CD4-positive, alpha-beta memory T cell (primary cell): ENCODE measurements around the gene ZMIZ1. TPM values are rescaled to one million over a fixed set of nuclear protein-coding genes. Genes with fewer than 3 reads are reported as not detected.

Experiments
- CTCF ChIA-PET: fragments of 350-600 bp; sonication (Branson Sonifier 250); formaldehyde crosslinking; loops from one replicate; lab custom pipeline; 2021; ENCODE audit warnings: inconsistent platforms; ENCODE audit not compliant: partially characterized antibody; lab: Charles Lee
- POLR2A ChIA-PET: fragments of 350-600 bp; sonication (Branson Sonifier 250); formaldehyde crosslinking; loops from one replicate; lab custom pipeline; 2021; ENCODE audit not compliant: partially characterized antibody; lab: Charles Lee
- DNase-seq, 5 donors: peaks; one replicate each; pipeline versions ENCODE4 v3.0.0 to v3.0.0-alpha.2; 2020 to 2022; ENCODE audit warnings: mixed read lengths in 1 of 5
- H3K27ac ChIP-seq: one replicate; pipeline ENCODE4 v1.7.0; 2013; ENCODE audit warnings: low read depth, low read length
- H3K27me3 ChIP-seq: 2 replicates; pipeline ENCODE4 v1.7.0; 2013; ENCODE audit warnings: mild to moderate bottlenecking, low read length, moderate library complexity; ENCODE audit not compliant: insufficient read depth
- H3K36me3 ChIP-seq: 2 replicates; pipeline ENCODE4 v1.7.0; 2013; ENCODE audit warnings: mild to moderate bottlenecking, low read length, moderate library complexity; ENCODE audit not compliant: insufficient read depth
- H3K4me1 ChIP-seq: 2 replicates; pipeline ENCODE4 v1.7.0; 2013; ENCODE audit warnings: mild to moderate bottlenecking, low read length, moderate library complexity; ENCODE audit not compliant: insufficient read depth
- H3K4me3 ChIP-seq, 2 donors: one replicate each; pipeline ENCODE4 v1.7.0; 2013; ENCODE audit warnings: low read length in 2 of 2, mild to moderate bottlenecking in 1 of 2
- H3K9me3 ChIP-seq, 2 donors: one replicate each; pipeline ENCODE4 v1.7.0; 2013; ENCODE audit warnings: low read length in 2 of 2, control low read depth in 1 of 2; ENCODE audit not compliant: control insufficient read depth in 1 of 2
- H3K27ac Mint-ChIP-seq, 7 donors: one replicate each; pipeline ENCODE4 v1.8.0; 2020 to 2021; ENCODE audit warnings: mixed read lengths in 7 of 7, mild to moderate bottlenecking in 6 of 7, inconsistent platforms in 3 of 7, moderate library complexity in 3 of 7
- H3K27me3 Mint-ChIP-seq, 2 donors: one replicate each; pipeline ENCODE4 v1.8.0; 2020 to 2021; ENCODE audit warnings: mixed read lengths in 2 of 2
- H3K36me3 Mint-ChIP-seq, 2 donors: one replicate each; pipeline ENCODE4 v1.8.0; 2020 to 2021; ENCODE audit warnings: mixed read lengths in 2 of 2, inconsistent platforms in 1 of 2, mild to moderate bottlenecking in 1 of 2
- H3K4me1 Mint-ChIP-seq, 4 donors: one replicate each; pipeline ENCODE4 v1.8.0; 2020 to 2021; ENCODE audit warnings: mixed read lengths in 4 of 4, mild to moderate bottlenecking in 1 of 4
- H3K4me3 Mint-ChIP-seq, 8 donors: one replicate each; pipeline ENCODE4 v1.8.0; 2020 to 2021; ENCODE audit warnings: mixed read lengths in 8 of 8, mild to moderate bottlenecking in 7 of 8, moderate library complexity in 6 of 8, inconsistent platforms in 3 of 8
- H3K9me3 Mint-ChIP-seq, 8 donors: one replicate each; pipeline ENCODE4 v1.8.0; 2020 to 2021; ENCODE audit warnings: mixed read lengths in 8 of 8, mild to moderate bottlenecking in 5 of 8, inconsistent platforms in 3 of 8, moderate library complexity in 1 of 8
- intact Hi-C: fragments of 100-400 bp; cut with micrococcal nuclease; formaldehyde crosslinking; loops from one replicate; pipeline ENCODE4 v1.15.1; 2023
- polyA plus RNA-seq, 2 donors: library from polyadenylated mRNA; unstranded; fragments of 300-500 nt; fragmentation: Illumina TruSeq; gene quantifications; one replicate each; pipeline ENCODE4 v1.2.3, GENCODE V29; 2021
- total RNA-seq, 2 experiments: library from RNA; stranded (reverse); gene quantifications; one replicate each; pipeline ENCODE4 v1.2.3, GENCODE V29; 2021

ZMIZ1 gene
- total and polyA plus RNA-seq, 4 experiments from 2014 or later: 0.58 to 25.4 (median 14.0) TPM

GRCh38 chr10:79052291-79053080 lies 16.3 kb upstream of the ZMIZ1 start:
- DNase-seq: peak in 3 of 5 donors; percentile 28 to 35 (median 34)
- intact Hi-C loops: no loop called here
- no peaks in the 10 kb centered on the region for H3K27me3 Mint-ChIP-seq
- no peaks in the 10 kb centered on the region for H3K36me3 Mint-ChIP-seq
- Histone ChIP-seq H3K36me3 (no peaks in the 10 kb centered on the region), H3K27ac (no peak overlapping the region), H3K9me3 (no peaks in the 10 kb centered on the region), H3K4me3 (no peak overlapping the region), H3K4me1 (peaks cover 46% of the 10 kb centered on the region), H3K27me3 (no peaks in the 10 kb centered on the region)
- H3K4me3 Mint-ChIP-seq: no peak overlapping the region
- no peaks in the 10 kb centered on the region for H3K9me3 Mint-ChIP-seq
- H3K27ac Mint-ChIP-seq: peak overlapping the region in 1 of 7 donors; percentile 59
- POLR2A ChIA-PET: interaction anchor here (1.2 to 11.5 kb wide), 2 partner anchors 14 to 78 kb away, joined by 4 to 140 read pairs; partner anchors contain the start of gene ZMIZ1
- CTCF ChIA-PET: interaction anchor here (1.2 to 1.5 kb wide), 3 partner anchors 14 to 78 kb away, joined by 3 to 4 read pairs (median 4); partner anchors contain the start of gene ZMIZ1
- peaks cover 27 to 58% (median 37%) of the 10 kb centered on the region in 4 donors for H3K4me1 Mint-ChIP-seq

DNA sequence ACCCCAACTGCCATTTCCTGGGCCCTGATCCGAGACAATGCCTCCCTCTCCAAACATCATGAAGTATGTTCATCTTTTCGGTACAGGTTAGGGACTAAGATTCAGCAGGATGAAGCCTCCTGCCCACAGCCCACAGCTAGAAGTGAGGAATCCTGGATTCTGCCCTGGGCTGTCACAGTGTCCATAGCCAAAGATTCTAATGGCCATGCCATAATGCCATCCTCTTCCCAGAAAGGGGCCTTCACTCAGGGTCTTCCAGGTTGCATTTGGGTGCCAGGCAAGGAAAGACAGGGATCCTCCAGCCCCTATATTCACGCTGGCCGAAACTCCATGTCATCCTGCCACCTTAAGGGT lies 15.7 kb upstream of the ZMIZ1 start:
- DNase-seq: no peak
- Mint-ChIP-seq H3K27ac (no peak overlapping the region), H3K9me3 (no peaks in the 10 kb centered on the region), H3K36me3 (no peaks in the 10 kb centered on the region), H3K27me3 (no peaks in the 10 kb centered on the region), H3K4me3 (no peak overlapping the region), H3K4me1 (peaks cover 23 to 53% (median 32%) of the 10 kb centered on the region in 4 donors)
- H3K36me3 ChIP-seq: no peaks in the 10 kb centered on the region
- H3K4me3 ChIP-seq: no peak overlapping the region
- CTCF ChIA-PET: interaction anchor here (1.2 to 1.5 kb wide), 3 partner anchors 14 to 78 kb away, joined by 3 to 4 read pairs (median 4); partner anchors contain the start of gene ZMIZ1
- POLR2A ChIA-PET: interaction anchor here (1.2 to 11.5 kb wide), 2 partner anchors 13 to 78 kb away, joined by 4 to 140 read pairs; partner anchors contain the start of gene ZMIZ1
- H3K27me3 ChIP-seq: no peaks in the 10 kb centered on the region
- intact Hi-C loops: no loop called here
- H3K27ac ChIP-seq: no peak overlapping the region
- no peaks in the 10 kb centered on the region for H3K9me3 ChIP-seq
- H3K4me1 ChIP-seq: peaks cover 40% of the 10 kb centered on the region

DNA sequence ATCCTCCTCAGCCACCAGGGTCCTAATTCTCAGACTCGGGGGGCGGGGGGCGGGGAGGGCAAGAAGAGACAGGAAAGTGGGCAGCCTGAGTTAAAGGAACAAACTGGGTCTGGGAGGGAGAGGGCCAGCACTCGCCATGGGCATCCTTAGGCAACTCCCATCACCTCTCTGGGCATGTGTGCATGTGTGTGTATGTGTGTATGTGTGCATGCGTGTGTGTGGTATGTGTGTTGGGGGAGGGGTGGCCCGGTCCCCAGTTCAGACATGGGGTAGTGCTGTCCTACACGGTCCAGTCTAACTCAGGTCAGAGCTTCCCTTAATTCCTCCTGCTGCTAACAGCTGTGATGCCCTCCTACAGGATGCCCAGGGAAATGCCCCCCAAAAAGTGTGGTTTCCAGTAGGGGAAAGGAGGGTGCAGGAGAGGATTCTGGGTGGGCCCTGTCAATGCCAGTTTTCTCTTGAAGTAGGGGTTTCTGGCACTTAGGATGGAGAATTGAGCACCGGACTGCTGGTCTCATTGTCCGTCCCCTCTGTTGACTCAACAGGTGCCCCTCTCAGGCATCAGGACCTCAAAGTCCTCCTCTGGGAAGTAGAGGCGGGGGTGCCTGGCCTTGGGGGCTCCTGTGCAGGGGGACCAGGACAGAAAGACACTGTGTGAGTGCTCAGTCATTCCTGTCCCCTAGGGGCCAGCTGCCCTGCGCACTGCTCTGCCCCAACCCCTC lies 15.1 kb upstream of the ZMIZ1 start:
- H3K36me3 ChIP-seq: no peaks in the 10 kb centered on the region
- Mint-ChIP-seq H3K36me3 (no peaks in the 10 kb centered on the region), H3K27ac (peak overlapping the region in 1 of 7 donors; percentile 66), H3K9me3 (no peaks in the 10 kb centered on the region), H3K4me1 (peaks cover 20 to 47% (median 28%) of the 10 kb centered on the region in 4 donors), H3K4me3 (no peak overlapping the region), H3K27me3 (no peaks in the 10 kb centered on the region)
- no peak overlapping the region for H3K27ac ChIP-seq
- intact Hi-C loops: no loop called here
- no peak overlapping the region for H3K4me3 ChIP-seq
- ChIA-PET POLR2A (interaction anchor here (11.5 kb wide), 1 partner anchor 13 kb away, joined by 140 read pairs; the partner anchor contains the start of gene ZMIZ1), CTCF (interaction anchor here (1.2 to 1.5 kb wide), 2 partner anchors 13 to 79 kb away, joined by 3 to 4 read pairs; no protein-coding TSS in a partner anchor)
- no peaks in the 10 kb centered on the region for H3K27me3 ChIP-seq
- no peak for DNase-seq
- no peaks in the 10 kb centered on the region for H3K9me3 ChIP-seq
- peaks cover 34% of the 10 kb centered on the region for H3K4me1 ChIP-seq

GRCh38 chr10:79054203-79055099 lies 14.3 kb upstream of the ZMIZ1 start:
- no peaks in the 10 kb centered on the region for H3K36me3 Mint-ChIP-seq
- H3K27me3 Mint-ChIP-seq: no peaks in the 10 kb centered on the region
- peak overlapping the region in 1 of 7 donors; percentile 57 for H3K27ac Mint-ChIP-seq
- POLR2A ChIA-PET: interaction anchor here (0.6 to 11.5 kb wide), 2 partner anchors 8 to 12 kb away, joined by 3 to 140 read pairs; partner anchors contain the start of gene ZMIZ1
- no peaks in the 10 kb centered on the region for H3K9me3 Mint-ChIP-seq
- no peak overlapping the region for H3K4me3 ChIP-seq
- H3K27ac ChIP-seq: no peak overlapping the region
- intact Hi-C loops: no loop called here
- no peaks in the 10 kb centered on the region for H3K9me3 ChIP-seq
- no peak overlapping the region for H3K4me3 Mint-ChIP-seq
- DNase-seq: no peak
- peaks cover 14 to 39% (median 21%) of the 10 kb centered on the region in 4 donors for H3K4me1 Mint-ChIP-seq
- CTCF ChIA-PET: interaction anchor here (1.5 kb wide), 1 partner anchor 12 kb away, joined by 4 read pairs; no protein-coding TSS in a partner anchor
- H3K27me3 ChIP-seq: no peaks in the 10 kb centered on the region
- H3K36me3 ChIP-seq: no peaks in the 10 kb centered on the region
- H3K4me1 ChIP-seq: peaks cover 26% of the 10 kb centered on the region

DNA sequence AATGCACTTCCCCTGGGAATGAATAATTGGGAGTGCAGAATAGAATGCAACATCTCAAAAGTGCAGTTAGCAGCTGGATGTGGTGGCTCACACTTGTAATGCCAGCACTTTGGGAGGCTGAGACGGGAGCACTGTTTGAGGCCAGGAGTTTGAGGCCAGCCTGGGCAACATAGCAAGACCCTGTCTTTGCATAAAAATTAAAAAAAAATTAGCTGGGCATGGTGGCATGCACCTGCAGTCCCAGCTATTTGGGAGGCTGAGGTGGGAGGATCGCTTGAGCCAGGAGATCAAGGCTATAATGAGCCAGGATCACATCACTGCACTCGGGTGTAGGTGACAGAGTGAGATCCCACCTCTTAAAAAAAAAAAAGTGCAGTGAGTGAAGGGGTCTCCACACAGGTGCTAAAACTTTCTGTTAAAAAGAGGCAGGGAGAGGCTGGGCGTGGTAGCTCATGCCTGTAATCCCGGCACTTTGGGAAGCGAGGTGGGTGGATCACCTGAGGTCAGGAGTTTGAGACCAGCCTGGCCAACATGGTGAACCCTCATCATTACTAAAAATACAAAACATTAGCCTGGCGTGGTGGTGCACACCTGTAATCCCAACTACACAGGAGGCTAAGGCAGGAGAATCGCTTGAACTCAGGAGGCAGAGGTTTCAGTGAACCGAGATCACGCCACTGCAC lies 13.5 kb upstream of the ZMIZ1 start:
- Mint-ChIP-seq H3K36me3 (no peaks in the 10 kb centered on the region), H3K4me3 (peak overlapping the region in 1 of 8 donors; percentile 35), H3K9me3 (no peaks in the 10 kb centered on the region), H3K27ac (peak overlapping the region in 1 of 7 donors; percentile 23), H3K4me1 (peaks cover 10 to 31% (median 15%) of the 10 kb centered on the region in 4 donors), H3K27me3 (no peaks in the 10 kb centered on the region)
- POLR2A ChIA-PET: interaction anchor here (0.6 to 11.5 kb wide), 2 partner anchors 9 to 11 kb away, joined by 3 to 140 read pairs; partner anchors contain the start of gene ZMIZ1
- no peaks in the 10 kb centered on the region for H3K36me3 ChIP-seq
- no peak overlapping the region for H3K27ac ChIP-seq
- H3K27me3 ChIP-seq: no peaks in the 10 kb centered on the region
- intact Hi-C loops: no loop called here
- DNase-seq: no peak
- CTCF ChIA-PET: no interaction called here
- no peaks in the 10 kb centered on the region for H3K9me3 ChIP-seq
- H3K4me1 ChIP-seq: peaks cover 18% of the 10 kb centered on the region
- H3K4me3 ChIP-seq: no peak overlapping the region

DNA sequence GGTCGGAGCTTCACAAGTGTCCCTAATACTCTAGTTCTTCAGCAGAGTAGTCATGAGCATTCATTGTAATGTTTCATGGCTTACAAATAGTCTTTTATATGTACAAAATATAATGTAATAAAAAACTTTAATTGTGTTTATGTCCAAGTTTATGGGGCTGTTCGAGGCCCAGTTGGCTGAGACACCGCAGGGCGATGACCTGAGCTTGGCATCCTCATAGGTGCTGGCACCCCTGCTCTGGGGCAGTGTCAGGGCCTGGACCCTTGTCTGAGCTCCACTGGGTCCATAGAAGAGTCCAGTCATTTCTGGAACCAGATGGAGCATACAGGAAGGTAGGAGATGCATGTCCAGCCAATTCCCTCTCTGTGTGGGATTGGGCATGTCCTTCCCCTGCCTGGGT lies 12.9 kb upstream of the ZMIZ1 start:
- Mint-ChIP-seq H3K4me1 (peaks cover 7 to 24% (median 13%) of the 10 kb centered on the region in 4 donors), H3K9me3 (no peaks in the 10 kb centered on the region), H3K4me3 (no peak overlapping the region), H3K27ac (peak overlapping the region in 1 of 7 donors; percentile 23), H3K36me3 (no peaks in the 10 kb centered on the region), H3K27me3 (no peaks in the 10 kb centered on the region)
- DNase-seq: no peak
- Histone ChIP-seq H3K27ac (no peak overlapping the region), H3K27me3 (no peaks in the 10 kb centered on the region), H3K4me3 (no peak overlapping the region), H3K9me3 (no peaks in the 10 kb centered on the region), H3K36me3 (no peaks in the 10 kb centered on the region), H3K4me1 (peaks cover 11% of the 10 kb centered on the region)
- ChIA-PET CTCF (no interaction called here), POLR2A (no interaction called here)
- intact Hi-C loops: no loop called here
